Lung (tissue), 12 donors: ENCODE data around the gene GSTA4. TPM values are rescaled to one million over a fixed set of nuclear protein-coding genes. Genes with fewer than 3 reads are reported as not detected.

Experiments used
- ATAC-seq: fragments of 200-7000 bp; cut with Tn5 transposase; one replicate; pipeline ENCODE4 v1.9.1; 2020; ENCODE audit warnings: moderate number of reproducible peaks; ENCODE audit not compliant: insufficient read depth, low FRiP score
- DNase-seq, 3 donors: peaks; one replicate each; pipeline ENCODE4 v3.0.0-alpha.2; 2013 to 2017
- H3K27ac ChIP-seq, 2 donors: one replicate each; pipeline ENCODE4 v1.5.1; 2013; ENCODE audit warnings: mild to moderate bottlenecking in 2 of 2, moderate library complexity in 2 of 2, control low read depth in 1 of 2, inconsistent platforms in 1 of 2, low read depth in 1 of 2, low read length in 1 of 2
- H3K27me3 ChIP-seq, 3 donors: one replicate each; pipeline ENCODE4 v1.5.1; 2013; ENCODE audit warnings: low read length in 2 of 3; ENCODE audit not compliant: control insufficient read depth in 3 of 3, insufficient read depth in 3 of 3
- H3K36me3 ChIP-seq, 4 donors: one replicate each; pipeline ENCODE4 v1.5.1; 2013; ENCODE audit warnings: low read length in 4 of 4, mild to moderate bottlenecking in 1 of 4, moderate library complexity in 1 of 4; ENCODE audit not compliant: control insufficient read depth in 4 of 4, insufficient read depth in 4 of 4
- H3K4me1 ChIP-seq, 5 donors: one replicate each; pipeline ENCODE4 v1.5.1; 2013; ENCODE audit warnings: low read length in 5 of 5, mild to moderate bottlenecking in 2 of 5, moderate library complexity in 1 of 5; ENCODE audit not compliant: control insufficient read depth in 5 of 5, insufficient read depth in 5 of 5
- H3K4me3 ChIP-seq: one replicate; pipeline ENCODE4 v1.5.1; 2013; ENCODE audit warnings: mild to moderate bottlenecking, control low read depth, moderate library complexity
- H3K9ac ChIP-seq, 2 donors: one replicate each; pipeline ENCODE4 v1.5.1; 2013; ENCODE audit warnings: low read length in 2 of 2, control low read depth in 1 of 2; ENCODE audit not compliant: insufficient read depth in 1 of 2
- H3K9me3 ChIP-seq, 4 donors: one replicate each; pipeline ENCODE4 v1.5.1; 2013; ENCODE audit warnings: low read length in 3 of 4, mild to moderate bottlenecking in 1 of 4, moderate library complexity in 1 of 4; ENCODE audit not compliant: control insufficient read depth in 4 of 4, insufficient read depth in 3 of 4
- WGBS, 2 donors: extraction: QIAGEN DNeasy Blood & Tissue Kit; methylation state at CpG; one replicate each; pipeline ENCODE4 v1.1.7; 2013; 5-methylcytosine and 5-hydroxymethylcytosine counted together
- polyA plus RNA-seq, 2 donors: library from polyadenylated mRNA; stranded (reverse); fragments of 200-250 nt; gene quantifications; one replicate each; pipeline ENCODE4 v1.2.1, GENCODE V29; 2013
- total RNA-seq, 2 donors: library from RNA; depleted of rRNA in 1 of 2; stranded (reverse); fragments of >200 nt in 1 of 2; gene quantifications; one replicate each; pipeline ENCODE4 v1.2.1, GENCODE V29; 2014 to 2021
- TF ChIP-seq, protein P1 (sequence below): IDR thresholded peaks from 2 replicates; pipeline ENCODE4 v1.5.1; 2012; ENCODE audit warnings: mild to moderate bottlenecking; ENCODE audit errors: control extremely low read depth, extremely low read depth
- donor health status: control.
- donor health status: control.
- donor health status: Bipolar disorder and iron deficiency.
- donor health status: healthy.
- donor health status: DM: yes; HTN: yes; CAD: no.

GSTA4 gene
- total and polyA plus RNA-seq, 4 donors: 46.0 to 115 (median 89.2) TPM

DNA sequence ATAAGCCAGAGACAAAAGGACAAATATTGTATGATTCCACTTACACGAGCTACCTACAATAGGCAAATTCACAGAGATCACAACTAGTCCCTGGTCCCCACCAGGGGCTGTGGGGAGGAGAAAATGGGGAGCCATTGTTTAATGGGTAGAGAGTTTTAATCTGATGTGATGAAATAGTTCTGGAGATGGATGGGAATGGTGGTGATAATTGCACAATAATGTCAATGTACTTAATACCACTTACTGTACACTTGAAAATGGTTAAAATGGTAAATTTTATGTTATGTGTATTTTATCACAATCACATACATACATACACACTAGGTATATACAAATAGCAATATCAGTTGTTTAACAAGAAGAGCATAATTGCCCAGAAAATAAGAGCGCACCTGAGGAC lies 61.3 kb downstream of the GSTA4 start:
- Histone ChIP-seq H3K36me3 (no peaks in the 10 kb centered on the region), H3K9ac (no peak overlapping the region), H3K9me3 (no peaks in the 10 kb centered on the region), H3K4me1 (peaks cover 0 to 14% (median 0%) of the 10 kb centered on the region in 5 donors), H3K27ac (no peak overlapping the region), H3K27me3 (no peaks in the 10 kb centered on the region), H3K4me3 (no peak overlapping the region)
- TF ChIP-seq, protein P1, sequence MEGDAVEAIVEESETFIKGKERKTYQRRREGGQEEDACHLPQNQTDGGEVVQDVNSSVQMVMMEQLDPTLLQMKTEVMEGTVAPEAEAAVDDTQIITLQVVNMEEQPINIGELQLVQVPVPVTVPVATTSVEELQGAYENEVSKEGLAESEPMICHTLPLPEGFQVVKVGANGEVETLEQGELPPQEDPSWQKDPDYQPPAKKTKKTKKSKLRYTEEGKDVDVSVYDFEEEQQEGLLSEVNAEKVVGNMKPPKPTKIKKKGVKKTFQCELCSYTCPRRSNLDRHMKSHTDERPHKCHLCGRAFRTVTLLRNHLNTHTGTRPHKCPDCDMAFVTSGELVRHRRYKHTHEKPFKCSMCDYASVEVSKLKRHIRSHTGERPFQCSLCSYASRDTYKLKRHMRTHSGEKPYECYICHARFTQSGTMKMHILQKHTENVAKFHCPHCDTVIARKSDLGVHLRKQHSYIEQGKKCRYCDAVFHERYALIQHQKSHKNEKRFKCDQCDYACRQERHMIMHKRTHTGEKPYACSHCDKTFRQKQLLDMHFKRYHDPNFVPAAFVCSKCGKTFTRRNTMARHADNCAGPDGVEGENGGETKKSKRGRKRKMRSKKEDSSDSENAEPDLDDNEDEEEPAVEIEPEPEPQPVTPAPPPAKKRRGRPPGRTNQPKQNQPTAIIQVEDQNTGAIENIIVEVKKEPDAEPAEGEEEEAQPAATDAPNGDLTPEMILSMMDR: no peak
- 86 to 96% methylated on average over 2 of the region's 2 CpGs for WGBS, 2 donors
- ATAC-seq: no peak
- no peak for DNase-seq

DNA sequence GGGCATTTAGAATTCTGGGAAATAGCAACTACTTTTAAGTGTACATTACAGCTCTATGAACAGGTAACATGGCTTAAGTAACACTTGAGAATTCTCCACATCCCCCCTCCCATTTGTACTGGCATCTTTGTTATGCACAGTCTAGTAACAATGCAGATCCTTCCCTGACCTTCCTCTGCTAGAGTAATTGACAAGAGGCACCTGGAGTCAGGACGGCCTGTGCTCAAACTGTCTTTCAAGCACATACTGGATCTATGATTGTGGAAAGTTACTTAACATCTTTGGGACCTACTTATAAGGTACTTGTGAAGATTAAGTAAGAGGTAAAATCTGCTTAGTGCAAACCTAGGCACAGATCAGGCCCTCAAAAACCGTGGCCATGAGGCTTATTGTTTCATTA lies 63.7 kb downstream of the GSTA4 start:
- DNase-seq (peak in 1 of 3 donors; percentile 30), ATAC-seq (peak; percentile 74)
- Histone ChIP-seq H3K4me1 (peaks cover 0 to 14% (median under 1%) of the 10 kb centered on the region in 5 donors), H3K4me3 (no peak overlapping the region), H3K27ac (no peak overlapping the region), H3K36me3 (no peaks in the 10 kb centered on the region), H3K27me3 (no peaks in the 10 kb centered on the region), H3K9ac (no peak overlapping the region), H3K9me3 (no peaks in the 10 kb centered on the region)
- TF ChIP-seq, protein P1: no peak
- WGBS, 2 donors: 56 to 68% methylated on average over 2 of the region's 2 CpGs

DNA sequence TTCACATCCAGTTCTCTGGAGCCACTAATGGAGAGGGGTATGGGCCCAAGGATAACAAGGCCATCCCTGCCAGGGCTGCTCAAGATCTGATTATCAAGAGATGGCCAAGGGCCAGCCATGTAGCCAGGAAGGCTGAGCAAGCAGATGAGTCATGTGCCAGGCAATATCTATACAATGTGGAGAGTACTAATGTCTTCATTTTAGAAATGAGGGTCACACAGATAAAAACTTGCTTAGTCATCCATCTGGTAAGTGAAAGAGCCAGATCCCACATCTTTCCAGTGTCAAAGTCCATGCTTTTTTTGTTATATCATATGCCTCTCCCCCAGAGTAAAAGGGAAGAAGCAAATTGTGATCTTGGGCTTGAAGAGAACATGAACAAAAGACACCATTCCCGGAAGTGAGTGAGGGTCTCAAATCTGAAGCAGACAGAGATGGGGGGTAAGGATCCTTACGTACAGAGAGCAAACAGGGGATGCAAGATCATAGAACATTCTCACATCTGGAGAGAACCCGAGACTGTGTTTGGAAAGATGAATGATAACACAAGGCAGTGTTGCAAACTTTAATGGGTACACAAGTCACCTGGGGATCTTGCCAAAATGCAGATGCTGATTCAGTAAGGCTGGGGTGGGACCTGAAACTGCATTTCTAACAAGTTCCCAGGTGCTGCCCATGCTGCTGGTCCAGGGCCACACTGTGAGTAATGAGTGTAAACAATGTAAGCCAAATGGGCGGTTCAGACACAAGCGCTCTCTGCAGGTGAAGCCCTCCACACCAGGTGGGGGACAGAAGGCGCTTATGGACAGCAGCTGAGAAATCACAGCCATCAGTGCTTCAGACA lies 65.5 kb downstream of the GSTA4 start:
- Histone ChIP-seq H3K27ac (peak overlapping the region in 1 of 2 donors; percentile 77), H3K9ac (no peak overlapping the region), H3K4me1 (peaks cover 0 to 14% (median 3%) of the 10 kb centered on the region in 5 donors), H3K9me3 (no peaks in the 10 kb centered on the region), H3K36me3 (no peaks in the 10 kb centered on the region), H3K4me3 (no peak overlapping the region), H3K27me3 (no peaks in the 10 kb centered on the region)
- peak; percentile 56 for ATAC-seq
- WGBS, 2 donors: 72 to 76% methylated on average over 6 of the region's 6 CpGs
- TF ChIP-seq, protein P1: no peak
- no peak for DNase-seq

Other genes starting within 250 kb of the GSTA4 start
- 1 to 10 TPM; 2.7 to 3.4 TPM for gene GSTA2, start 231.8 kb downstream of the GSTA4 start, total RNA-seq
- 1 to 10 TPM; 2.0 to 6.8 TPM for gene GSTA2, start 231.8 kb downstream of the GSTA4 start, polyA plus RNA-seq
- gene GSTA1, start 191.5 kb downstream of the GSTA4 start, total RNA-seq: 10 to 100 TPM; 23.5 to 34.5 TPM
- 10 to 100 TPM in 1 of 2 donors, 1 to 10 TPM in 1; 4.0 to 65.0 TPM for gene GSTA1, start 191.5 kb downstream of the GSTA4 start, polyA plus RNA-seq
- gene GSTA5, start 154.5 kb downstream of the GSTA4 start, total RNA-seq: not detected
- under 1 TPM; 0.09 to 0.22 TPM for gene GSTA5, start 154.5 kb downstream of the GSTA4 start, polyA plus RNA-seq
- gene GSTA3, start 85.6 kb downstream of the GSTA4 start, total RNA-seq: 1 to 10 TPM; 3.0 to 5.8 TPM
- gene GSTA3, start 85.6 kb downstream of the GSTA4 start, polyA plus RNA-seq: 1 to 10 TPM; 1.1 to 1.7 TPM
- 10 to 100 TPM; 12.0 to 27.4 TPM for gene CILK1, start 66.5 kb upstream of the GSTA4 start, total RNA-seq
- gene CILK1, start 66.5 kb upstream of the GSTA4 start, polyA plus RNA-seq: 1 to 10 TPM; 4.1 to 6.1 TPM
- 100 to 1,000 TPM in 1 of 2 donors, 10 to 100 TPM in 1; 77.9 to 117 TPM for gene FBXO9, start 70.1 kb upstream of the GSTA4 start, total RNA-seq
- gene FBXO9, start 70.1 kb upstream of the GSTA4 start, polyA plus RNA-seq: 10 to 100 TPM; 26.0 to 63.5 TPM
- gene GCM1, start 153.6 kb upstream of the GSTA4 start, total RNA-seq: under 1 TPM in 1 of 2 donors, not detected in 1; 0.09 TPM
- under 1 TPM; 0.03 to 0.10 TPM for gene GCM1, start 153.6 kb upstream of the GSTA4 start, polyA plus RNA-seq